ENCODE measurements around the gene LIN52. TPM values are rescaled to one million over a fixed set of nuclear protein-coding genes. Genes with fewer than 3 reads are reported as not detected.

Gene LIN52, protein sequence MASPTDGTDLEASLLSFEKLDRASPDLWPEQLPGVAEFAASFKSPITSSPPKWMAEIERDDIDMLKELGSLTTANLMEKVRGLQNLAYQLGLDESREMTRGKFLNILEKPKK
- total RNA-seq, result 10 to 100 TPM; 11.1 to 13.0 (median 11.4) TPM

DNA sequence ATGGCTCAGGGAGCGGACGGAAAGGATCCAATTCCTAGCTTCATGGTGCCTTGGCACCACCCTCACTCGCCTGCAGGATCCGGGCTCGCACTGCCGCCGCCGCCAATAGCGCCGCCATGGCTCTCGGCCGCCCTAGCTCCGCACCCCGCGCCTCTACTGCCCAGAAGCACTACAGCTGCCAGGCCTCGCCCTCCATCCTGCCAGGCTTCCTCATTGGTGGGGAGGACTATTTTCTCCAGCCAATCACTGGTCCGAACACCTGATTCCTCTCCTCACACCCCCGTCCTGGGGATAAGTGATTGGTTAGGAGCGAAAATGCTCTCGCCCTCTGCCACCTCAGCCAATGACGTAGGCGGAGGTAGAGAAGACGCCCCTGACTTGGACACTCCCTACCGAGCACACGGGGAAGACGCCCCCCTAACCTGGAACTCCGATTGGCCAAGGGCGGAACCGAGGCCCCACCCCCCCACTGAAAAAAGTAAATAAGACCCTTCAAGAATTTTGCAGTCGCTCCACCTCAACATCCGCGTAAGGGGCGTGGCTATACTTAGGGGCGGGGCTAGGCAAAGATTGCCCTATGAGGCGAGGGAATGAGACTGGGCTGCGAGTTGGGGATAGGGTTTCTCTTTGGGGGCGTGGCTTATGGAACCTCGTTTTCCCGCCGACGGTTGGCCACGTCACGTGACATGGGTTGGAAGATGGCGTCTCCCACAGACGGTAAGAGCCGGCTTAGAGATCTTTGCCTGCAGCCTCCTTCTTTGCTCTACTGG lies at the start of gene LIN52, which contains the start of gene ALDH6A1:
Gene LIN52 (plus strand): TSS at position 680 of the 770 bp plus-strand sequence. CDS start 19 bp downstream, at position 699.
Gene ALDH6A1 (minus strand): TSS at position 177 of the 770 bp plus-strand sequence. CDS start 59 bp downstream, at position 118.
- Histone ChIP-seq H3K27ac (peak within 1 kb of the TSS; percentile 89 to 95), H3K4me1 (peaks cover 0 to 5% of the 10 kb centered on the region in 2 donors), H3K9me3 (no peaks in the 10 kb centered on the region), H3K36me3 (no peaks in the 10 kb centered on the region), H3K4me3 (peak within 1 kb of the TSS; percentile 77 to 89 (median 85)), H3K27me3 (no peaks in the 10 kb centered on the region)
- DNase-seq (ENCODE audit: low spot score in 2 of 2), result peak; percentile 100
- TF ChIP-seq POLR2A (IDR thresholded peaks at IDR 0.05) (peak; percentile 88), POLR2AphosphoS5 (IDR thresholded peaks at IDR 0.05) (peak; percentile 86 to 96 (median 87))
- TF ChIP-seq, protein P1, sequence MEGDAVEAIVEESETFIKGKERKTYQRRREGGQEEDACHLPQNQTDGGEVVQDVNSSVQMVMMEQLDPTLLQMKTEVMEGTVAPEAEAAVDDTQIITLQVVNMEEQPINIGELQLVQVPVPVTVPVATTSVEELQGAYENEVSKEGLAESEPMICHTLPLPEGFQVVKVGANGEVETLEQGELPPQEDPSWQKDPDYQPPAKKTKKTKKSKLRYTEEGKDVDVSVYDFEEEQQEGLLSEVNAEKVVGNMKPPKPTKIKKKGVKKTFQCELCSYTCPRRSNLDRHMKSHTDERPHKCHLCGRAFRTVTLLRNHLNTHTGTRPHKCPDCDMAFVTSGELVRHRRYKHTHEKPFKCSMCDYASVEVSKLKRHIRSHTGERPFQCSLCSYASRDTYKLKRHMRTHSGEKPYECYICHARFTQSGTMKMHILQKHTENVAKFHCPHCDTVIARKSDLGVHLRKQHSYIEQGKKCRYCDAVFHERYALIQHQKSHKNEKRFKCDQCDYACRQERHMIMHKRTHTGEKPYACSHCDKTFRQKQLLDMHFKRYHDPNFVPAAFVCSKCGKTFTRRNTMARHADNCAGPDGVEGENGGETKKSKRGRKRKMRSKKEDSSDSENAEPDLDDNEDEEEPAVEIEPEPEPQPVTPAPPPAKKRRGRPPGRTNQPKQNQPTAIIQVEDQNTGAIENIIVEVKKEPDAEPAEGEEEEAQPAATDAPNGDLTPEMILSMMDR (IDR thresholded peaks at IDR 0.05), result peak; percentile 9 to 14 (median 13)
- intact Hi-C loops (cut with DNase I; ENCODE audit: low total_unique reads), result no loop called here

DNA sequence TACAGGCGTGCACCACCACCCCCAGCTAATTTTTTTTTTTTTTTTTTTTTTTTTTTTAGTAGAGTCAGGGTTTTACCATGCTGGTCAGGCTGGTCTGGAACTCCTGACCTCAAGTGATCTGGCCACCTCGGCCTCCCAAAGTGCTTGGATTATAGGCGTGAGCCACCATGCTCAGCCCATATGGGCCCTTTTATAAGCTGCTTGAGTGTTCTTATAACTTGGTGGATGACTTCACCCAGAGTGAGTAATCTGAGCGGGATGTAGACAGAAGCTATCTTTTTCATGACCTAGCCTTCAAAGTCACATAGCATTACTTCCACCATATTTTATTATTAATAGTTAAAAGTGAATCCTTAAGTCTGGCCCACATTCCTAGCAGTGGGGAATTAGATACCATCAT lies 49.2 kb upstream of the LIN52 start:
- no peaks in the 10 kb centered on the region for H3K4me1 ChIP-seq
- H3K27ac ChIP-seq, result no peak overlapping the region
- no peaks in the 10 kb centered on the region for H3K36me3 ChIP-seq
- H3K27me3 ChIP-seq, result no peaks in the 10 kb centered on the region
- no peak for TF ChIP-seq POLR2A (IDR thresholded peaks at IDR 0.05)
- no peak for TF ChIP-seq POLR2AphosphoS5 (IDR thresholded peaks at IDR 0.05)
- TF ChIP-seq, protein P1 (IDR thresholded peaks at IDR 0.05), result no peak
- H3K9me3 ChIP-seq, result no peaks in the 10 kb centered on the region
- no peak for DNase-seq (ENCODE audit: low spot score in 2 of 2)
- intact Hi-C loops (cut with DNase I; ENCODE audit: low total_unique reads), result no loop called here
- no peak overlapping the region for H3K4me3 ChIP-seq

DNA sequence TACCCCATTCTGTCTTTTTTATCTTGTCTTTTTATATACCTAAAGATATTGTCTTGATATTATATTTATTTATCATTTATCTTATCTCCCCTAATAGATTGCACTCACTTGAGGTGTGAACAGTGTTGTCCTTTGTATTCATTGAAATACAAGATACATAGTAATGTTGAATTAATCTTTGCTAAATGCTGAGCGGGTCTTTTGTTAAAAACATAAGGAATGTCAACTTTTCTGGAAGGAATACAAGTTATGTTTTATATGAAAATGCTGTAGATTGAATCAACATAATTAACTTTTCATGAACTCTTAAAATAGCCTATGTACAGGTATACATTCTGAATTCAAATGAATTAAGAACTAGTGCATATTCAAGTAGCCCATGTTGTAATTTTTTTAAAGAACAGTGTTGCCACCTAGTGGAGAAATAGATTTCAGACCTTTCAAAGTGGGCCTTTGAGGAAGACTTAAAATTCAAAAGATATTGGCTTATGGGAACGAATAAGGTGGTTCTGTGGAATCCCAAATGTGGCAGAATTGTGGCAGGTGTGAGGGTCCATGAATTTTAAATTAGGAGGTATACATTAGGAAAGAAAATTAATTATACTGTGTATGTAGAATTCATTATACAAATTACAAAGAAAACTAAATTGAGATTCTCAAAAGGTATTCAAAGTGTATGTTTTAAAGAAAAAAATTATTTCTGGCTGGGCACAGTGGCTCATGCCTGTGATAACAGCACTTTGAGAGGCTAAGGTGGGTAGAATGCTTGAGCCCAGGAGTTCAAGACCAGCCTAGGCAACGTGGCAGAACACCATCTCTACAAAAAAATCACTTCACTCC lies 46.5 kb upstream of the LIN52 start:
- Histone ChIP-seq H3K27me3 (no peaks in the 10 kb centered on the region), H3K27ac (no peak overlapping the region), H3K4me3 (no peak overlapping the region), H3K36me3 (no peaks in the 10 kb centered on the region), H3K4me1 (no peaks in the 10 kb centered on the region), H3K9me3 (no peaks in the 10 kb centered on the region)
- DNase-seq (ENCODE audit: low spot score in 2 of 2), result no peak
- intact Hi-C loops (cut with DNase I; ENCODE audit: low total_unique reads), result no loop called here
- TF ChIP-seq, protein P1 (IDR thresholded peaks at IDR 0.05), result peak; percentile 46 to 55 (median 51)
- TF ChIP-seq POLR2A (IDR thresholded peaks at IDR 0.05), result no peak

DNA sequence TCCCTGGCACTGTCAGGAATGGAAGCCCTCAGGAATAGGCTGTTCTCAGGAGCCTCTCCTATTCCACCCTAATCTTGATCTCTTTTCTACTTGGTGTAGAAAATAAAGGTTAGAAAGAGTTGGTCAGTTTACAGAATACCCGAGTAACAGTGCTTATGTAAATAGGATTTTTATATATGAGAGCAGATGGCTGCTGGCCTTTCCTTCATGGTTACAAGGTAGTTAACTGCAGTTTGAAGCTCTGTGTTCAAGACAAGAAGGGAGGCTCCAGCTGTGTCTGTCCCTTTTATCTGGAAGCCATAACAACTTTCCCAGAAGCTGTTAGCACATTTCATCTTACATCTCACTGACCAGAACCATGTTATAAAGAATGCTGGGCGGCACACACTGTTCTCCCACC lies 42.5 kb upstream of the LIN52 start:
- Histone ChIP-seq H3K9me3 (no peaks in the 10 kb centered on the region), H3K36me3 (no peaks in the 10 kb centered on the region), H3K27ac (no peak overlapping the region), H3K27me3 (no peaks in the 10 kb centered on the region), H3K4me1 (no peaks in the 10 kb centered on the region), H3K4me3 (no peak overlapping the region)
- no peak for DNase-seq (ENCODE audit: low spot score in 2 of 2)
- intact Hi-C loops (cut with DNase I; ENCODE audit: low total_unique reads), result no loop called here
- no peak for TF ChIP-seq POLR2AphosphoS5 (IDR thresholded peaks at IDR 0.05)
- TF ChIP-seq POLR2A (IDR thresholded peaks at IDR 0.05), result no peak
- TF ChIP-seq, protein P1 (IDR thresholded peaks at IDR 0.05), result no peak

Data from breast epithelium (tissue), 4 donors.